H1 (cell line): ENCODE measurements around the gene AP2B1. TPM values are rescaled to one million over a fixed set of nuclear protein-coding genes. Genes with fewer than 3 reads are reported as not detected.

Experiments
- CTCF ChIA-PET: fragments of 300-600 bp; sonication (Branson Sonifier 250); formaldehyde crosslinking; loops from one replicate; lab custom pipeline; 2021; ENCODE audit not compliant: partially characterized antibody; lab: Charles Lee
- POLR2A ChIA-PET: fragments of 300-600 bp; sonication (Branson Sonifier 250); formaldehyde crosslinking; loops from one replicate; lab custom pipeline; 2021; ENCODE audit warnings: inconsistent platforms; ENCODE audit not compliant: partially characterized antibody; lab: Charles Lee
- DNase-seq, 2 experiments: peaks; one replicate each; pipeline versions ENCODE4 v3.0.0 to v3.0.0-alpha.2; 2010 to 2022; ENCODE audit warnings: low spot score in 2 of 2, low read depth in 1 of 2, mixed read lengths in 1 of 2
- FAIRE-seq: peaks from 2 replicates; lab custom pipeline; 2011; peaks lifted over from hg19 to GRCh38; lab: Jason Lieb, UNC
- H2AFZ ChIP-seq: 2 replicates; pipeline ENCODE4 v1.8.1; 2012; ENCODE audit warnings: low read length, inconsistent platforms
- H2AK5ac ChIP-seq: 2 replicates; pipeline ENCODE4 v1.6.1; 2013; ENCODE audit warnings: low read depth, low read length
- H2BK120ac ChIP-seq: replicated peaks from 2 replicates; pipeline ENCODE3; 2013; ENCODE audit warnings: low read depth, low read length, inconsistent platforms
- H2BK12ac ChIP-seq: 2 replicates; pipeline ENCODE4 v1.6.1; 2013; ENCODE audit warnings: low read depth, low read length
- H2BK15ac ChIP-seq: 2 replicates; pipeline ENCODE4 v1.6.1; 2013; ENCODE audit warnings: low read length
- H2BK20ac ChIP-seq: 2 replicates; pipeline ENCODE4 v1.6.1; 2013; ENCODE audit warnings: low read length
- H2BK5ac ChIP-seq: 2 replicates; pipeline ENCODE4 v1.6.1; 2013; ENCODE audit warnings: low read depth, low read length
- H3K14ac ChIP-seq: 2 replicates; pipeline ENCODE4 v1.6.1; 2013; ENCODE audit warnings: inconsistent platforms; ENCODE audit not compliant: insufficient read length
- H3K18ac ChIP-seq: 2 replicates; pipeline ENCODE4 v1.6.1; 2013; ENCODE audit warnings: low read length; ENCODE audit errors: extremely low read depth
- H3K23ac ChIP-seq: 2 replicates; pipeline ENCODE4 v1.6.1; 2013; ENCODE audit warnings: inconsistent platforms; ENCODE audit not compliant: insufficient read length
- H3K23me2 ChIP-seq: 2 replicates; pipeline ENCODE4 v1.6.1; 2013; ENCODE audit warnings: low read depth, low read length
- H3K27ac ChIP-seq: 2 replicates; pipeline ENCODE4 v1.6.1; 2011; ENCODE audit warnings: low read depth, low read length, inconsistent platforms
- H3K27me3 ChIP-seq, 4 experiments: replicated peaks in 1 of 4; 1 replicate in 1 of 4; 2 replicates in 3 of 4; pipeline versions ENCODE4 v1.6.1 to v1.8.1; 2011 to 2013; ENCODE audit warnings: low read length in 3 of 4, mild to moderate bottlenecking in 3 of 4, inconsistent platforms in 2 of 4, mixed read lengths in 2 of 4, moderate library complexity in 1 of 4; ENCODE audit not compliant: control insufficient read depth in 3 of 4, insufficient read depth in 3 of 4; ENCODE audit errors: extremely low read depth in 1 of 4
- H3K36me3 ChIP-seq, 4 experiments: 2 replicates each; pipeline versions ENCODE4 v1.6.1 to v1.8.1; 2011 to 2013; ENCODE audit warnings: mild to moderate bottlenecking in 4 of 4, low read length in 3 of 4, moderate library complexity in 2 of 4, control low read depth in 1 of 4, inconsistent platforms in 1 of 4; ENCODE audit not compliant: insufficient read depth in 4 of 4, control insufficient read depth in 2 of 4
- H3K4ac ChIP-seq: replicated peaks from 2 replicates; pipeline ENCODE3; 2013; ENCODE audit warnings: low read length, low read depth, mixed read lengths, inconsistent platforms; ENCODE audit not compliant: insufficient read length
- H3K4me1 ChIP-seq, 4 experiments: replicated peaks in 1 of 4; 1 replicate in 1 of 4; 2 replicates in 3 of 4; pipeline versions ENCODE4 v1.6.1 to v1.8.1; 2011 to 2013; ENCODE audit warnings: low read length in 3 of 4, inconsistent platforms in 2 of 4, mixed read lengths in 1 of 4; ENCODE audit not compliant: insufficient read depth in 4 of 4, control insufficient read depth in 3 of 4
- H3K4me2 ChIP-seq, 2 experiments: 2 replicates each; pipeline versions ENCODE4 v1.6.1 to v1.8.1; 2011 to 2013; ENCODE audit warnings: low read depth in 2 of 2, low read length in 2 of 2, control low read depth in 1 of 2, inconsistent platforms in 1 of 2, mild to moderate bottlenecking in 1 of 2; ENCODE audit not compliant: insufficient read depth in 1 of 2
- H3K4me3 ChIP-seq, 4 experiments: fragments of 200-600, 300-600 bp in 1 of 4; sonication (generic), shearing (Covaris generic), sonication (Bioruptor Twin) in 1 of 4; 2 replicates each; pipeline versions ENCODE4 v1.5.1 to v1.8.1; 2011 to 2016; ENCODE audit warnings: low read length in 4 of 4, low read depth in 3 of 4, control low read depth in 2 of 4, inconsistent platforms in 2 of 4, mild to moderate bottlenecking in 2 of 4, mixed read lengths in 1 of 4, moderate library complexity in 1 of 4; ENCODE audit not compliant: insufficient read depth in 2 of 4; ENCODE audit errors: extremely low read depth in 1 of 4
- H3K56ac ChIP-seq: replicated peaks from 2 replicates; pipeline ENCODE3; 2013; ENCODE audit warnings: low read depth, mild to moderate bottlenecking, mixed read lengths, low read length, inconsistent platforms; ENCODE audit not compliant: insufficient read length
- H3K79me1 ChIP-seq: 2 replicates; pipeline ENCODE4 v1.6.1; 2013; ENCODE audit warnings: low read depth, low read length, control low read depth
- H3K79me2 ChIP-seq, 2 experiments: 2 replicates each; pipeline versions ENCODE4 v1.6.1 to v1.8.1; 2012 to 2013; ENCODE audit warnings: low read length in 2 of 2, mild to moderate bottlenecking in 2 of 2, inconsistent platforms in 1 of 2; ENCODE audit not compliant: insufficient read depth in 2 of 2, control insufficient read depth in 1 of 2
- H3K9ac ChIP-seq, 4 experiments: replicated peaks in 1 of 4; 1 replicate in 1 of 4; 2 replicates in 3 of 4; pipeline versions ENCODE4 v1.6.1 to v1.8.1; 2011 to 2013; ENCODE audit warnings: low read depth in 3 of 4, low read length in 3 of 4, control low read depth in 2 of 4, mild to moderate bottlenecking in 2 of 4, moderate library complexity in 2 of 4, inconsistent platforms in 1 of 4; ENCODE audit errors: extremely low read depth in 1 of 4
- H3K9me3 ChIP-seq, 2 experiments: 2 replicates each; pipeline versions ENCODE4 v1.6.1 to v1.8.1; 2012 to 2013; ENCODE audit warnings: mild to moderate bottlenecking in 2 of 2, moderate library complexity in 2 of 2, control low read depth in 1 of 2, inconsistent platforms in 1 of 2, low read depth in 1 of 2, low read length in 1 of 2, mixed read lengths in 1 of 2; ENCODE audit not compliant: insufficient read depth in 2 of 2
- H4K20me1 ChIP-seq, 2 experiments: replicated peaks in 1 of 2; 2 replicates each; pipeline versions ENCODE3 to v1.8.1; 2011 to 2013; ENCODE audit warnings: inconsistent platforms in 2 of 2, low read length in 2 of 2, mild to moderate bottlenecking in 1 of 2; ENCODE audit not compliant: insufficient read depth in 2 of 2, control insufficient read depth in 1 of 2
- H4K5ac ChIP-seq: 2 replicates; pipeline ENCODE4 v1.6.1; 2013; ENCODE audit warnings: low read length, low read depth, mixed read lengths, inconsistent platforms; ENCODE audit not compliant: insufficient read length
- H4K8ac ChIP-seq: 2 replicates; pipeline ENCODE4 v1.8.0; 2013; ENCODE audit warnings: mild to moderate bottlenecking, moderate library complexity, low read length, inconsistent platforms; ENCODE audit not compliant: insufficient read depth; ENCODE audit errors: extremely low read depth
- H4K91ac ChIP-seq: replicated peaks from 2 replicates; pipeline ENCODE3; 2013; ENCODE audit warnings: low read length, mixed read lengths, inconsistent platforms; ENCODE audit not compliant: insufficient read length
- ASH2L ChIP-seq: fragments of 200-600, 300-600 bp; sonication (generic); IDR thresholded peaks from one replicate; pipeline ENCODE4 v1.7.1; 2017; ENCODE audit warnings: low read length
- FOSL1 ChIP-seq: IDR thresholded peaks from 2 replicates; pipeline ENCODE4 v1.6.1; 2011; ENCODE audit warnings: mild to moderate bottlenecking, low read depth, low read length, moderate library complexity; ENCODE audit not compliant: insufficient read depth
- GABPA ChIP-seq: IDR thresholded peaks from 2 replicates; pipeline ENCODE4 v1.6.1; 2011; ENCODE audit warnings: mild to moderate bottlenecking, low read length, moderate library complexity, borderline replicate concordance; ENCODE audit not compliant: insufficient read depth
- POU5F1 ChIP-seq: IDR thresholded peaks from 2 replicates; pipeline ENCODE4 v1.6.1; 2011; ENCODE audit warnings: low read depth, mild to moderate bottlenecking, low read length, moderate library complexity
- SRF ChIP-seq: IDR thresholded peaks from 2 replicates; pipeline ENCODE4 v1.6.1; 2011; ENCODE audit warnings: mild to moderate bottlenecking, low read depth, low read length, moderate library complexity
- WGBS, 2 experiments: shearing (Covaris generic) in 1 of 2; methylation state at CpG; one replicate each; pipeline versions ENCODE4 v1.1.6 to v1.1.7; 2013 to 2015; ENCODE audit warnings: low lambda C conversion rate in 2 of 2, mixed read lengths in 2 of 2, inconsistent platforms in 1 of 2, low coverage in 1 of 2, missing lambda C conversion rate in 1 of 2; ENCODE audit not compliant: insufficient replicate concordance in 2 of 2, insufficient coverage in 1 of 2, insufficient read length in 1 of 2; ENCODE audit errors: extremely low coverage in 1 of 2, missing lambda C conversion rate in 1 of 2; 5-methylcytosine and 5-hydroxymethylcytosine counted together
- polyA plus RNA-seq, 7 experiments: library from polyadenylated mRNA; depleted of rRNA in 3 of 7; stranded (reverse) in 5 of 7; unstranded in 2 of 7; fragments of >200 nt in 5 of 7; fragments of 200-250 nt in 2 of 7; gene quantifications; 1 replicate in 5 of 7; 2 replicates in 1 of 7; 4 replicates in 1 of 7; pipeline versions ENCODE4 v1.2.1 to v1.2.3, GENCODE V29; 2011 to 2013; ENCODE audit warnings: missing spikeins in 2 of 7, mixed read lengths in 2 of 7
- total RNA-seq: library from RNA; stranded (reverse); fragmentation: NEBNext Ultra II Directional; extraction: Animal tissue kit (Norgen Biotek cat#: 25700); gene quantifications from 2 replicates; pipeline ENCODE4 v1.2.1, GENCODE V29; 2021
- TF ChIP-seq, protein P1 (sequence below): IDR thresholded peaks from 2 replicates; pipeline ENCODE4 v1.6.1; 2012; ENCODE audit warnings: inconsistent platforms

The AP2B1 gene
- total and polyA plus RNA-seq, 2 of the 8 experiments (the other 6 are each of a cell fraction or from before 2014, with no cell fraction given): 95.5 to 199 TPM

DNA sequence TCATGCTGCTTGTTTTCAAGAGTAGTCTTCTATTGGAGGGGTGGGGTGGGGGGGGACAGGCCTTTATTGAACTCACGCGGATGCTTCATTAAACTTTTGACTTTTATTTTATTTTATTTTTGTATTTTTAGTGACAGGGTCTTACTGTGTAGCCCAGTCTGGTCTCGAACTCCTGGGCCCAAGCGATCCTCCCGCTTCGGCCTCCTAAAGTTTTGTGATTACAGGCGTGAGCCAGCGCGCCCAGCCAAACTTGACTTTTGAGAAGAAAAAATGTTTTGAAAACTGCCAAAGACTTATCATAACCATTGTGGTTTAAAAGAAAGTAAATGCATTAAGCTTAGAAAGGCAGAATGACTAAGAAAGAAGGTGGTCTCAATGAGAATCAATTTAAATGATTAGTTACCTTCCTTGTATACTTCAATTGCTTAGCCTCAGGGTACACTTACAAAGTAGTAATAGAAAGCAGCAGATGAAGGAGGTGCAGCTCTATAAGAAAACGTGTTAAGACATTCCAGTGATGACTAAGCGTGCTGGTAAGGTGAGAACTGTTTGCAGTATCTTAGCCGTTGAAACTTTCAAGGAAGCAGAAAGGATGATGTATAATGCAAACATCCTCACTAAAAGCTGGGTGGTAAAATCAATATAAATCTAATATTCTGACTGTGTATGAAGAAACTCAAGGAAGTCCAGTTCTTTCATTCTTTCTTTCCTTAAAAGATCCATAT lies 1.2 kb downstream of the AP2B1 start:
- Histone ChIP-seq H3K56ac (no peak overlapping the region), H3K4me3 (peak overlapping the region; percentile 86 to 99 (median 96)), H4K91ac (no peak overlapping the region), H3K4ac (no peak overlapping the region), H3K4me1 (peaks cover 0 to 3% (median 0%) of the 10 kb centered on the region in 4 experiments; a peak in 2 of 7 replicates), H3K27me3 (peaks cover 0 to 5% (median 0%) of the 10 kb centered on the region in 4 experiments; a peak in 3 of 7 replicates), H3K36me3 (no peaks in the 10 kb centered on the region), H2BK15ac (no peak overlapping the region), H3K23me2 (no peaks in the 10 kb centered on the region; the same call in 1 of the 2 replicates), H4K20me1 (peaks cover 0 to 2% of the 10 kb centered on the region in 2 experiments), H3K79me2 (peaks cover 4 to 51% of the 10 kb centered on the region in 2 experiments; a peak in 3 of 4 replicates), H2BK120ac (no peak overlapping the region), H3K27ac (no peak overlapping the region), H3K23ac (no peak overlapping the region), H3K4me2 (peak overlapping the region; percentile 25 to 82), H3K14ac (no peak overlapping the region), H4K5ac (peak overlapping the region; percentile 22), H3K9ac (peak overlapping the region in 2 of 4 experiments; percentile 66 to 94; a peak in 4 of 7 replicates), H2BK20ac (no peak overlapping the region)
- CTCF ChIA-PET: interaction anchor here (1.3 kb wide), 1 partner anchor 220 kb away, joined by 3 read pairs; no protein-coding TSS in a partner anchor
- FAIRE-seq (no peak), DNase-seq (no peak)
- POLR2A ChIA-PET: interaction anchor here (1.0 to 1.1 kb wide), 2 partner anchors 14 to 20 kb away, joined by 3 to 4 read pairs; no protein-coding TSS in a partner anchor
- TF ChIP-seq ASH2L: no peak
- TF ChIP-seq GABPA: no peak
- TF ChIP-seq, protein P1, sequence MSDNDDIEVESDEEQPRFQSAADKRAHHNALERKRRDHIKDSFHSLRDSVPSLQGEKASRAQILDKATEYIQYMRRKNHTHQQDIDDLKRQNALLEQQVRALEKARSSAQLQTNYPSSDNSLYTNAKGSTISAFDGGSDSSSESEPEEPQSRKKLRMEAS: no peak
- no peak for TF ChIP-seq POU5F1
- no peak for TF ChIP-seq SRF
- TF ChIP-seq FOSL1: no peak
- TF ChIP-seq, all 59 proteins: peak for 0
- H3K9me3 ChIP-seq: no peaks in the 10 kb centered on the region
- H2AFZ ChIP-seq: no peak overlapping the region
- H2BK5ac ChIP-seq: no peak overlapping the region
- H2AK5ac ChIP-seq: no peak overlapping the region
- H4K8ac ChIP-seq: peak overlapping the region; percentile 53; the same call in 1 of the 2 replicates
- no peak overlapping the region for H3K18ac ChIP-seq
- H2BK12ac ChIP-seq: no peak overlapping the region; the same call in 1 of the 2 replicates
- peaks cover 3% of the 10 kb centered on the region for H3K79me1 ChIP-seq
- WGBS, 2 experiments: 73% methylated on average over 12 of the region's 12 CpGs; no CpG with 5 or more reads in 1 of the 2 experiments
